Fibroblast of lung (primary cell): Measurements from ENCODE around the gene IGDCC3. TPM values are rescaled to one million over a fixed set of nuclear protein-coding genes. Genes with fewer than 3 reads are reported as not detected.
A peak's percentile ranks its signal among the peaks of the same experiment; 100 is the strongest.

Source experiments
- DNase-seq, 2 donors: peaks; one replicate each; pipeline versions ENCODE4 v3.0.0 to v3.0.0-alpha.2; 2010; ENCODE audit warnings: low read depth in 2 of 2
- H2AFZ ChIP-seq: 2 replicates; pipeline ENCODE4 v1.5.1; 2012; ENCODE audit warnings: low read length, control low read depth, inconsistent platforms
- H3K27ac ChIP-seq: 2 replicates; pipeline ENCODE4 v1.5.1; 2011; ENCODE audit warnings: low read length, control low read depth; ENCODE audit not compliant: insufficient read depth
- H3K27me3 ChIP-seq: 2 replicates; pipeline ENCODE4 v1.5.1; 2011; ENCODE audit warnings: mild to moderate bottlenecking, low read length; ENCODE audit not compliant: control insufficient read depth, insufficient read depth
- H3K36me3 ChIP-seq: 2 replicates; pipeline ENCODE4 v1.5.1; 2011; ENCODE audit warnings: low read length; ENCODE audit not compliant: control insufficient read depth, insufficient read depth
- H3K4me1 ChIP-seq: 2 replicates; pipeline ENCODE4 v1.5.1; 2011; ENCODE audit warnings: low read length; ENCODE audit not compliant: control insufficient read depth, insufficient read depth; ENCODE audit errors: extremely low read depth
- H3K4me2 ChIP-seq: 2 replicates; pipeline ENCODE4 v1.5.1; 2011; ENCODE audit warnings: low read length, control low read depth; ENCODE audit not compliant: insufficient read depth; ENCODE audit errors: extremely low read depth
- H3K4me3 ChIP-seq, 4 experiments: fragments of 200-600 bp in 1 of 4; sonication (generic) in 1 of 4; replicated peaks in 1 of 4; 2 replicates each; pipeline ENCODE4 v1.5.1; 2011 to 2016; ENCODE audit warnings: low read length in 4 of 4, low read depth in 3 of 4, mild to moderate bottlenecking in 3 of 4, control low read depth in 2 of 4, inconsistent platforms in 1 of 4, mixed read lengths in 1 of 4; ENCODE audit not compliant: insufficient read depth in 1 of 4; ENCODE audit errors: control extremely low read depth in 1 of 4
- H3K79me2 ChIP-seq: 2 replicates; pipeline ENCODE4 v1.5.1; 2012; ENCODE audit warnings: mild to moderate bottlenecking, low read length, inconsistent platforms; ENCODE audit not compliant: control insufficient read depth, insufficient read depth
- H3K9ac ChIP-seq: 2 replicates; pipeline ENCODE4 v1.5.1; 2011; ENCODE audit warnings: mild to moderate bottlenecking, low read length, control low read depth; ENCODE audit not compliant: insufficient read depth
- H3K9me3 ChIP-seq: 2 replicates; pipeline ENCODE4 v1.5.1; 2012; ENCODE audit warnings: low read depth, low read length; ENCODE audit not compliant: control insufficient read depth, insufficient read depth
- H4K20me1 ChIP-seq: 2 replicates; pipeline ENCODE4 v1.5.1; 2011; ENCODE audit warnings: low read length; ENCODE audit not compliant: control insufficient read depth, insufficient read depth; ENCODE audit errors: extremely low read depth
- CTCF ChIP-seq, 2 donors: IDR thresholded peaks in 1 of 2; conservative IDR thresholded peaks in 1 of 2; 1 replicate in 1 of 2; 2 replicates in 1 of 2; pipeline ENCODE4 v1.5.1; 2011 to 2012; ENCODE audit warnings: low read length in 2 of 2, control low read depth in 1 of 2, inconsistent platforms in 1 of 2, low read depth in 1 of 2, mild to moderate bottlenecking in 1 of 2
- EZH2 ChIP-seq: IDR thresholded peaks from 2 replicates; pipeline ENCODE4 v1.5.1; 2012; ENCODE audit warnings: low read length, control low read depth, mild to moderate bottlenecking; ENCODE audit errors: missing control alignments
- polyA plus RNA-seq, 2 donors: library from polyadenylated mRNA; depleted of rRNA in 1 of 2; stranded (reverse) in 1 of 2; unstranded in 1 of 2; fragments of >200 nt; gene quantifications; 2 replicates each; pipeline ENCODE4 v1.2.1, GENCODE V29; 2011 to 2012; ENCODE audit warnings: missing spikeins in 1 of 2
- total RNA-seq: library from RNA; depleted of rRNA; stranded (reverse); fragments of >200 nt; gene quantifications from 2 replicates; pipeline ENCODE4 v1.2.1, GENCODE V29; 2014

The IGDCC3 gene
- total and polyA plus RNA-seq, 2 donors (not counting 1 experiment from before 2014, with no cell fraction given): 0.15 TPM; not detected in 1

- Histone ChIP-seq H3K4me1 (peaks cover 3% of the 10 kb centered on the region), H2AFZ (no peak overlapping the region), H3K36me3 (no peaks in the 10 kb centered on the region), H3K79me2 (no peaks in the 10 kb centered on the region), H3K4me2 (no peak overlapping the region), H3K9ac (no peak overlapping the region), H3K9me3 (no peaks in the 10 kb centered on the region), H4K20me1 (no peaks in the 10 kb centered on the region), H3K27ac (no peak overlapping the region), H3K27me3 (peaks cover 5% of the 10 kb centered on the region), H3K4me3 (peak overlapping the region in 2 of 4 experiments; percentile 52 to 62)
- DNase-seq: no peak
- TF ChIP-seq EZH2 (no peak), CTCF (conservative IDR thresholded peaks at IDR 0.05 in 1 of 2, IDR thresholded peaks at IDR 0.05 in 1 of 2; ENCODE audit: low read depth in 1 of 2, low read length in 2 of 2) (no peak)
Measured at GRCh38 chr15:65420975-65421359, 43.2 kb upstream of the IGDCC3 start.

GRCh38 chr15:65418596-65418995 lies 40.8 kb upstream of the IGDCC3 start:
- no peak overlapping the region for H3K27ac ChIP-seq
- H4K20me1 ChIP-seq: no peaks in the 10 kb centered on the region
- no peak overlapping the region for H3K9ac ChIP-seq
- no peak overlapping the region for H3K4me2 ChIP-seq
- no peaks in the 10 kb centered on the region for H3K9me3 ChIP-seq
- no peak for DNase-seq
- peaks cover 12% of the 10 kb centered on the region for H3K27me3 ChIP-seq
- H3K4me3 ChIP-seq: no peak overlapping the region
- TF ChIP-seq CTCF (conservative IDR thresholded peaks at IDR 0.05 in 1 of 2, IDR thresholded peaks at IDR 0.05 in 1 of 2; ENCODE audit: low read depth in 1 of 2, low read length in 2 of 2): no peak
- no peak for TF ChIP-seq EZH2
- H3K4me1 ChIP-seq: peaks cover 3% of the 10 kb centered on the region
- H3K36me3 ChIP-seq: no peaks in the 10 kb centered on the region
- no peaks in the 10 kb centered on the region for H3K79me2 ChIP-seq
- H2AFZ ChIP-seq: no peak overlapping the region

- Histone ChIP-seq H3K36me3 (no peaks in the 10 kb centered on the region), H3K4me2 (no peak overlapping the region), H3K27me3 (peaks cover 7% of the 10 kb centered on the region), H3K79me2 (no peaks in the 10 kb centered on the region), H3K4me3 (no peak overlapping the region), H3K9me3 (no peaks in the 10 kb centered on the region), H3K27ac (no peak overlapping the region), H4K20me1 (no peaks in the 10 kb centered on the region), H2AFZ (no peak overlapping the region), H3K9ac (no peak overlapping the region), H3K4me1 (peaks cover 3% of the 10 kb centered on the region)
- DNase-seq: peak; percentile 52 to 56
- TF ChIP-seq CTCF (conservative IDR thresholded peaks at IDR 0.05 in 1 of 2, IDR thresholded peaks at IDR 0.05 in 1 of 2; ENCODE audit: low read depth in 1 of 2, low read length in 2 of 2): no peak
- no peak for TF ChIP-seq EZH2
Measured at GRCh38 chr15:65416845-65417416, 39.1 kb upstream of the IGDCC3 start.
